HEK293 (cell line): ENCODE measurements around the gene CD28.

Experiments
- CTCF ChIA-PET: fragments of 350-600 bp; formaldehyde crosslinking; extraction: SDS; loops from one replicate; lab custom pipeline; 2021; ENCODE audit warnings: antibody characterized with exemption; lab: Yijun Ruan, JAX
- POLR2A ChIA-PET: fragments of 300-600 bp; formaldehyde crosslinking; extraction: SDS; loops from one replicate; lab custom pipeline; 2020; ENCODE audit warnings: antibody characterized with exemption, inconsistent platforms; lab: Yijun Ruan, JAX
- H3K27ac ChIP-seq: fragments of 200-500 bp; sonication (Bioruptor generic); 2 replicates; pipeline ENCODE4 v1.5.1; 2014; ENCODE audit warnings: low read depth, low read length, control low read depth, inconsistent platforms; ENCODE audit errors: extremely low read depth
- H3K36me3 ChIP-seq, 2 experiments: fragments of 200-500 bp in 1 of 2; sonication (Bioruptor generic) in 1 of 2; 1 replicate in 1 of 2; 2 replicates in 1 of 2; pipeline ENCODE4 v1.5.1; 2014 to 2017; ENCODE audit warnings: inconsistent platforms in 2 of 2, low read length in 2 of 2; ENCODE audit not compliant: control insufficient read depth in 2 of 2, insufficient read depth in 1 of 2
- H3K4me1 ChIP-seq: fragments of 200-500 bp; sonication (Bioruptor generic); 2 replicates; pipeline ENCODE4 v1.5.1; 2014; ENCODE audit warnings: mild to moderate bottlenecking, low read length, inconsistent platforms; ENCODE audit not compliant: control insufficient read depth, insufficient read depth
- H3K4me3 ChIP-seq: 2 replicates; pipeline ENCODE4 v1.5.1; 2011; ENCODE audit warnings: low read depth, mild to moderate bottlenecking, control low read depth, low read length, moderate library complexity
- H3K9me3 ChIP-seq: fragments of 200-500 bp; sonication (Bioruptor generic); 2 replicates; pipeline ENCODE4 v1.5.1; 2014; ENCODE audit warnings: low read depth, low read length, inconsistent platforms; ENCODE audit not compliant: control insufficient read depth, insufficient read depth
- ATF2 ChIP-seq: fragments of 450-650 bp; formaldehyde crosslinking; IDR thresholded peaks from 2 replicates; pipeline ENCODE4 v1.5.1; 2016; ENCODE audit warnings: missing biosample characterization, missing genetic modification characterization, low read depth
- GLIS1 ChIP-seq: fragments of 450-650 bp; formaldehyde crosslinking; IDR thresholded peaks from 2 replicates; pipeline ENCODE4 v1.5.1; 2016; ENCODE audit warnings: missing biosample characterization, missing genetic modification characterization
- MYNN ChIP-seq: fragments of 450-650 bp; formaldehyde crosslinking; IDR thresholded peaks from 2 replicates; pipeline ENCODE4 v1.5.1; 2016; ENCODE audit warnings: missing biosample characterization, missing genetic modification characterization, borderline replicate concordance
- PBX3 ChIP-seq: sonication (generic); formaldehyde crosslinking; IDR thresholded peaks from 2 replicates; pipeline ENCODE4 v1.8.1; 2022; ENCODE audit warnings: mild to moderate bottlenecking, moderate library complexity, missing genetic modification reagents
- TCF7L2 ChIP-seq: IDR thresholded peaks from 2 replicates; pipeline ENCODE4 v1.6.1; 2011; ENCODE audit warnings: low read depth, mild to moderate bottlenecking, inconsistent platforms, low read length, moderate library complexity, borderline replicate concordance
- WT1 ChIP-seq: fragments of 450-650 bp; formaldehyde crosslinking; IDR thresholded peaks from 2 replicates; pipeline ENCODE4 v1.5.1; 2016; ENCODE audit warnings: missing biosample characterization, missing genetic modification characterization
- ZBTB48 ChIP-seq: fragments of 450-650 bp; formaldehyde crosslinking; IDR thresholded peaks from 2 replicates; pipeline ENCODE4 v1.5.1; 2016; ENCODE audit warnings: missing biosample characterization, missing genetic modification characterization
- ZNF121 ChIP-seq: fragments of 450-650 bp; formaldehyde crosslinking; IDR thresholded peaks from 2 replicates; pipeline ENCODE4 v1.5.1; 2016; ENCODE audit warnings: missing biosample characterization, missing genetic modification characterization
- ZNF311 ChIP-seq: fragments of 450-650 bp; formaldehyde crosslinking; IDR thresholded peaks from 2 replicates; pipeline ENCODE4 v1.5.1; 2017; ENCODE audit warnings: missing biosample characterization, missing genetic modification characterization, borderline replicate concordance
- ZNF394 ChIP-seq: fragments of 450-650 bp; formaldehyde crosslinking; IDR thresholded peaks from 2 replicates; pipeline ENCODE4 v1.5.1; 2016; ENCODE audit warnings: missing biosample characterization, missing genetic modification characterization, mild to moderate bottlenecking, moderate library complexity, borderline replicate concordance
- ZNF670 ChIP-seq: fragments of 450-650 bp; formaldehyde crosslinking; IDR thresholded peaks from 2 replicates; pipeline ENCODE4 v1.5.1; 2016; ENCODE audit warnings: missing biosample characterization, missing genetic modification characterization, low read depth
- ZNF677 ChIP-seq: fragments of 450-650 bp; IDR thresholded peaks from 2 replicates; pipeline ENCODE4 v1.5.0; 2018; ENCODE audit warnings: missing biosample characterization, mild to moderate bottlenecking, missing genetic modification characterization, moderate library complexity
- ZNF792 ChIP-seq: fragments of 450-650 bp; formaldehyde crosslinking; IDR thresholded peaks from 2 replicates; pipeline ENCODE4 v1.5.1; 2016; ENCODE audit warnings: missing biosample characterization, missing genetic modification characterization
- TF ChIP-seq, protein P1 (sequence below): fragments of 450-650 bp; formaldehyde crosslinking; IDR thresholded peaks from 2 replicates; pipeline ENCODE4 v1.5.1; 2016; ENCODE audit warnings: missing biosample characterization, missing genetic modification characterization
- TF ChIP-seq, protein P2 (sequence below): fragments of 450-650 bp; formaldehyde crosslinking; IDR thresholded peaks from 2 replicates; pipeline ENCODE4 v1.5.1; 2016; ENCODE audit warnings: missing biosample characterization, missing genetic modification characterization, low read depth

The CD28 gene

GRCh38 chr2:203745267-203745666 lies 38.8 kb downstream of the CD28 start:
- no peak overlapping the region for H3K27ac ChIP-seq
- POLR2A ChIA-PET, result no interaction called here
- CTCF ChIA-PET, result no interaction called here

DNA sequence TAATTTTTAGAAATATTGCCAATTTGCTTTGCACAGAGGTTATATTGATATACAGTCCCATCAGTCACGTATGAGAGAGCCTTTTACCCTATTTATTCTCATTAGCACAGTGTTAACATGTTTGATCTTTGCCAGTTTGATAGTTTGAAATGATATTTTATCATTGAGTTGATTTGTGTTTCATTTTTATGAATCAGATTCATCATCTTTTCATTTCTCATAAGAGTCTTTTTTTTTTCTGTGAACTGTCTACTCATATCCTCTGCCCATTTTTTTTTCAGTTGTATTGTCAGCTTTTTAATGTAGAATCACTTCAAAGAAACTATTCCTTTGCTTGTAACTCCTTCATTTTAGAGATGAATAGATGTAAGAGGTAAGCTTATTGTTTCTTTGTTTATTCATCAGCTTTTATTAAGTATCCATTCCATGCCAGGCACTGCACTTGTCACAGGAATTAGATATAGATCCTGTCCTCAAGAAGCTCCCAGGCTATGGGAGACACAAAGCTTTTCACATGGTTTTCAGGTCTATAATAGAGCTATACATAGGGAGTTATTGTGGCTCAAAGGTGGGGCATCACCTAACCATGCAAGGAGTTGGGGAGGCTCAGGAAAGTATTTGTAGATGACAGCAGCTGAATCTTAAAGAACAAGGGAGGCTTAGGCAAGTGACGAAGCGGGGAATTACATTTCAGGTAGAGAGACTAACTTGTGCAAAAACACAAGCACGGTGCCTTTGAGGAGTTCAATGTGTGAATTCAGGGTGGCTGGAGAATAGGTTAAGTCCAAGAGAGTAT lies 42.1 kb downstream of the CD28 start:
- ChIA-PET CTCF (no interaction called here), POLR2A (no interaction called here)
- Histone ChIP-seq H3K9me3 (no peaks in the 10 kb centered on the region), H3K36me3 (no peaks in the 10 kb centered on the region), H3K4me3 (no peak overlapping the region), H3K4me1 (no peaks in the 10 kb centered on the region), H3K27ac (no peak overlapping the region)
- TF ChIP-seq TCF7L2, result no peak
- no peak for TF ChIP-seq WT1 (tag by site-specific recombination)
- TF ChIP-seq ZNF677 (tag by site-specific recombination), result no peak
- no peak for TF ChIP-seq PBX3
- TF ChIP-seq, protein P1, sequence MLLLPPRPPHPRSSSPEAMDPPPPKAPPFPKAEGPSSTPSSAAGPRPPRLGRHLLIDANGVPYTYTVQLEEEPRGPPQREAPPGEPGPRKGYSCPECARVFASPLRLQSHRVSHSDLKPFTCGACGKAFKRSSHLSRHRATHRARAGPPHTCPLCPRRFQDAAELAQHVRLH, result no peak
- no peak for TF ChIP-seq ZNF394 (tag by site-specific recombination)
- TF ChIP-seq ZNF792 (tag by site-specific recombination), result no peak
- TF ChIP-seq GLIS1 (tag by site-specific recombination), result no peak

More at GRCh38 chr2:203745267-203745666, 38.8 kb downstream of the CD28 start:
- Histone ChIP-seq H3K9me3 (no peaks in the 10 kb centered on the region), H3K4me3 (no peak overlapping the region)
- TF ChIP-seq, protein P2, sequence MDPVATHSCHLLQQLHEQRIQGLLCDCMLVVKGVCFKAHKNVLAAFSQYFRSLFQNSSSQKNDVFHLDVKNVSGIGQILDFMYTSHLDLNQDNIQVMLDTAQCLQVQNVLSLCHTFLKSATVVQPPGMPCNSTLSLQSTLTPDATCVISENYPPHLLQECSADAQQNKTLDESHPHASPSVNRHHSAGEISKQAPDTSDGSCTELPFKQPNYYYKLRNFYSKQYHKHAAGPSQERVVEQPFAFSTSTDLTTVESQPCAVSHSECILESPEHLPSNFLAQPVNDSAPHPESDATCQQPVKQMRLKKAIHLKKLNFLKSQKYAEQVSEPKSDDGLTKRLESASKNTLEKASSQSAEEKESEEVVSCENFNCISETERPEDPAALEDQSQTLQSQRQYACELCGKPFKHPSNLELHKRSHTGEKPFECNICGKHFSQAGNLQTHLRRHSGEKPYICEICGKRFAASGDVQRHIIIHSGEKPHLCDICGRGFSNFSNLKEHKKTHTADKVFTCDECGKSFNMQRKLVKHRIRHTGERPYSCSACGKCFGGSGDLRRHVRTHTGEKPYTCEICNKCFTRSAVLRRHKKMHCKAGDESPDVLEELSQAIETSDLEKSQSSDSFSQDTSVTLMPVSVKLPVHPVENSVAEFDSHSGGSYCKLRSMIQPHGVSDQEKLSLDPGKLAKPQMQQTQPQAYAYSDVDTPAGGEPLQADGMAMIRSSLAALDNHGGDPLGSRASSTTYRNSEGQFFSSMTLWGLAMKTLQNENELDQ, result no peak
- TF ChIP-seq ATF2 (tag by site-specific recombination), result peak; percentile 75
- TF ChIP-seq, all 188 proteins: peak for 1
- Histone ChIP-seq H3K36me3 (no peaks in the 10 kb centered on the region), H3K4me1 (no peaks in the 10 kb centered on the region)

DNA sequence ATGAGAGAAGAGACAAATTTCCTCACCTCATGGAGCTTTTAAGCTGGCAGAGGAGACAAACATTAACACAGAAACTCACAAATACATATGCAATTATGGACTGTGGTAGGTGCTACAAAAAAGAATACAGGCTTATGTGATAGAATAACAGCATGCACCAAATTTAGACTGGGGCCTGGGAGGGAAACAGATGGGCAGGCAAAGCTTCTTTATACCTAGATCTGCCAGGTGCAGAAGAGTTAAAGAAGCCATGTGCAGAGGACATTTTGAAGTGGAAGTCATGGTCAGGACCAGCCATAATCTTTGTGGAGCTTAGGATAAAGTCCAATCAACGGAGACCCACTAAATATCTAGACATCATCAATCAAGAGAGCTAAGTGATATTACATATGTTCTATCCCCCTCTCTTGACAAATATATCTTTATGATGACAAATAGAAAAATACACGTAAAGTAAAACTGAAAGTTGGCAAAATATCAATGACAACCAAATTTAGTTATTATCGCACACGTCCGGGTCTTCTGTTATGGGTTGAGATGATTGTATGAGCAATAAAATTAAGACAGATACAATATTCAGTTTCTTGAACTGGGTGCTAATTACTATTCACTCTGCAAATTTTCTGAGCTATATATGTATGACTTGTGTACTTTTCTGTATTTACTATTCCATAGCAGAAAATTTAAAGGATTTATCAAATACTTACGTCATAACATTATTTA lies 44.1 kb downstream of the CD28 start:
- no peaks in the 10 kb centered on the region for H3K4me1 ChIP-seq
- H3K4me3 ChIP-seq, result no peak overlapping the region
- ChIA-PET CTCF (interaction anchor here (0.6 to 1.2 kb wide), 2 partner anchors 32 to 122 kb away, joined by 3 to 6 read pairs; no protein-coding TSS in a partner anchor), POLR2A (no interaction called here)
- H3K9me3 ChIP-seq, result no peaks in the 10 kb centered on the region
- H3K27ac ChIP-seq, result no peak overlapping the region
- no peaks in the 10 kb centered on the region for H3K36me3 ChIP-seq
- TF ChIP-seq ZBTB48 (tag by site-specific recombination) (no peak), ZNF311 (tag by site-specific recombination) (no peak), ZNF121 (tag by site-specific recombination) (no peak), MYNN (no peak), ZNF670 (tag by site-specific recombination) (no peak)
